ENCODE measurements around the gene ITPR2.
"Not testable (repeated sequence)": the region's sequence is repeated elsewhere in the genome, so short reads cannot be mapped to it uniquely, and the experiment has no call there.

The ITPR2 gene

DNA sequence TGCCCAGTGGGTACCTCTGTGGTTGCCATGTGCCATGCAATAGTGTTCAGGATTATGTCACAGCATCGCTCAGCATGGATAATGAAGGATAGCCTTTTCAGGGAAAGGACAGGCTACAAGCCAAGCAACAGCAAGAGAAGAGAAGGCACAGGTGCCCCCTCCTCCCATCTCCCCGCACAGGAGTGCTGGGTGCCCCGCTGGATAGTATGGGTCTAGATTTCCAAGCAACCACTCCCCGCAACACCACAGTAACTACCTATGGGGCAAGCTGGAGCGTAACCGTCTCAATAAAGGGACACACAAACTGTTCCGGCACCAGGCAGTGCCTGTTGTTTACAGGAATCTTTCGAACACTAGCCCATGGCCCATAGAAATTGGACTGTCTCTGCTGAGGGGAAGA lies 222.2 kb downstream of the ITPR2 start:
- TF ChIP-seq, protein P1, sequence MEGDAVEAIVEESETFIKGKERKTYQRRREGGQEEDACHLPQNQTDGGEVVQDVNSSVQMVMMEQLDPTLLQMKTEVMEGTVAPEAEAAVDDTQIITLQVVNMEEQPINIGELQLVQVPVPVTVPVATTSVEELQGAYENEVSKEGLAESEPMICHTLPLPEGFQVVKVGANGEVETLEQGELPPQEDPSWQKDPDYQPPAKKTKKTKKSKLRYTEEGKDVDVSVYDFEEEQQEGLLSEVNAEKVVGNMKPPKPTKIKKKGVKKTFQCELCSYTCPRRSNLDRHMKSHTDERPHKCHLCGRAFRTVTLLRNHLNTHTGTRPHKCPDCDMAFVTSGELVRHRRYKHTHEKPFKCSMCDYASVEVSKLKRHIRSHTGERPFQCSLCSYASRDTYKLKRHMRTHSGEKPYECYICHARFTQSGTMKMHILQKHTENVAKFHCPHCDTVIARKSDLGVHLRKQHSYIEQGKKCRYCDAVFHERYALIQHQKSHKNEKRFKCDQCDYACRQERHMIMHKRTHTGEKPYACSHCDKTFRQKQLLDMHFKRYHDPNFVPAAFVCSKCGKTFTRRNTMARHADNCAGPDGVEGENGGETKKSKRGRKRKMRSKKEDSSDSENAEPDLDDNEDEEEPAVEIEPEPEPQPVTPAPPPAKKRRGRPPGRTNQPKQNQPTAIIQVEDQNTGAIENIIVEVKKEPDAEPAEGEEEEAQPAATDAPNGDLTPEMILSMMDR (conservative IDR thresholded peaks at IDR 0.05; ENCODE audit: low read depth, low read length): no peak
- no peak for DNase-seq (ENCODE audit: low read depth)
- no peak overlapping the region for H3K4me3 ChIP-seq (ENCODE audit: low read length)

DNA sequence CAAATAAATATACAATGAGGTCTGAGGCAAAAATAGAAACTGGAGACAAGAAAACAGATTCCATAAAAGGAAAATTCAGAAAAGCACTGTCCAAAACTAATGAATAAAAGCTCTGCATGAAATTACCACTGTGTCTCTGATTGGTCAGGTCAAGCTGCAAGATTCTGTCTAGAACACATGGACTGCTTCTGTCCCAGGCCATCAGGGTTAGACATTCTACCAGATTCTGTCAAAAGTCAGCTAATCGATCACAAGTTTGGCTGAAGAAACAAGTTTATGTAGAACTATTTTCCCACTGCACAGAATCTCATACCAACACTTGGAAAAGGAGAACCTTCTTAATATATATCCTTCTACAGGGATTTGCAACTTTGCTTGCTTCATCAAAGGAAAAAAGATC lies 223.0 kb downstream of the ITPR2 start:
- TF ChIP-seq, protein P1 (conservative IDR thresholded peaks at IDR 0.05; ENCODE audit: low read depth, low read length): no peak
- no peak for DNase-seq (ENCODE audit: low read depth)
- no peak overlapping the region for H3K4me3 ChIP-seq (ENCODE audit: low read length)

DNA sequence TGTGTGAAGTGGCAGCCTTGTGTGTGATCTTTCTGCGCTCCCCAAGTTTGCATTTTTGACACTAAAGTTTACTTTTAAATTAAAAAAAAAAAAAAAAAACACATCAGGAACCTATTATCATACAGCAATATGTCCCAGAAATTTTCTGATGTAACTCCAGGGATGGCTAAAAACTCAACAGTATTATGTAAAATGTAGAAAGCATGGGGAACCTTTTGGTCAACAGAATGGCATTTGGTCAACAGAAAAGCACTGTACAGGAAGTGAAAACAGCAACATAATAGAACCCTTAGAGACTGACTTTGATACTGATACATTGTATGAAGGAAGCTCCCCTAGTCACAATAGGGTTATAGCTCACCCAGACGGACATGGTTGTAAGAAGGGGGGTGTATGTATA lies 224.3 kb downstream of the ITPR2 start:
- no peak for DNase-seq (ENCODE audit: low read depth)

DNA sequence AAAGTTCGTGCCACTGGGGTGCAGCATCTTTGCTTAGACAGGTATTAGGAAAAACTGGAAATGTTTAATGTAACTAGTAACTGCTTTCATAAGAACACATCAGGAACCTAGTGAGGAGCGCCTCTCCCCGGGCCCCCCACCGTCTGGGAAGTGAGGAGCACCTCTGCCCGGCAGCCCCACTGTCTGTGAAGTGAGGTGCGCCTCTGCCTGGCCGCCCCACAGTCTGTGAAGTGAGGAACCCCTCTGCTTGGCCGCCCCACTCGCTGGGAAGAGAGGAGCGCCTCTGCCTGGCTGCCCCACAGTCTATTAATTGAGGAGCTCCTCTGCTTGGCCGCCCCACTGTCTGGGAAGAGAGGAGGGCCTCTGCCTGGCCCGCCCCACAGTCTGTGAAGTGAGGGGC lies 224.7 kb downstream of the ITPR2 start:
- DNase-seq (ENCODE audit: low read depth): no peak
- no peak overlapping the region for H3K4me3 ChIP-seq (ENCODE audit: low read length)
- TF ChIP-seq, protein P1 (conservative IDR thresholded peaks at IDR 0.05; ENCODE audit: low read depth, low read length): no peak

More for the DNA sequence above, 224.3 kb downstream of the ITPR2 start:
- TF ChIP-seq, protein P1 (conservative IDR thresholded peaks at IDR 0.05; ENCODE audit: low read depth, low read length): no peak
- no peak overlapping the region for H3K4me3 ChIP-seq (ENCODE audit: low read length)

DNA sequence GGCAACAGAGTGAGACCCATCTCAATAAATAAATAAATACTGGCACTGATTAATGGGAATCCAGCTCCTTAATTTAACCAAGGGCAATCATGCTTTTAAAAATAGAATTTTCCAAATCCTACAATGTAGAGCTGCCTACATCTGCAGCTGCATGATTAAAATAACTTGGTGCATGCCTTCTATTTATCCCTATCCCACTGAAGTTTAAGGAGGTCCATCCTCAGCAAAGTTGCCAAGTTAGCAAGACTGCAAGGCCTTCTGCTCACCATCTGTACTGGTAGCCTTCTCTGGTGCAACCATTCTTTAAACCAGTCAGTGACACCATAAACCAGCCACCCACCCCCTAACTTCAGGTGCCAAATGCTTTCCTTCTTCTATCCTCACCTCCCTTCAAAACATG lies 226.1 kb downstream of the ITPR2 start:
- no peak for DNase-seq (ENCODE audit: low read depth)
- H3K4me3 ChIP-seq (ENCODE audit: low read length): no peak overlapping the region
- TF ChIP-seq, protein P1 (conservative IDR thresholded peaks at IDR 0.05; ENCODE audit: low read depth, low read length): no peak

DNA sequence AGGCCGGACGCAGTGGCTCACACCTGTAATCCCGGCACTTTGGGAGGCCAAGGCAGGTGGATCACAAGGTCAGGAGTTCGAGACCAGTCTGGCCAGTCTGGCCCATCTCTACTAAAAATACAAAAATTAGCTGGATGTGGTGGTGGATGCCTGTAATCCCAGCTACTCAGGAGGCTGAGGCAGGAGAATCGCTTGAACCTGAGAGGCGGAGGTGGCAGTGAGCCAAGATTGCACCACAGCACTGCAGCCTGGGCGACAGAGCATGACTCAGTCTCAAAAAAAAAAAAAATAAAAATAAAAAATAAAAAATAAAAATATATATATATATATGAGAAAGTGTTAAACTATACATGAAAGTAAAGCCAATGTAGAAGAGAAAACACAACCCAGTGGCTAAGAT lies 228.2 kb downstream of the ITPR2 start:
- not testable (repeated sequence) for DNase-seq (ENCODE audit: low read depth); H3K4me3 ChIP-seq (ENCODE audit: low read length)

DNA sequence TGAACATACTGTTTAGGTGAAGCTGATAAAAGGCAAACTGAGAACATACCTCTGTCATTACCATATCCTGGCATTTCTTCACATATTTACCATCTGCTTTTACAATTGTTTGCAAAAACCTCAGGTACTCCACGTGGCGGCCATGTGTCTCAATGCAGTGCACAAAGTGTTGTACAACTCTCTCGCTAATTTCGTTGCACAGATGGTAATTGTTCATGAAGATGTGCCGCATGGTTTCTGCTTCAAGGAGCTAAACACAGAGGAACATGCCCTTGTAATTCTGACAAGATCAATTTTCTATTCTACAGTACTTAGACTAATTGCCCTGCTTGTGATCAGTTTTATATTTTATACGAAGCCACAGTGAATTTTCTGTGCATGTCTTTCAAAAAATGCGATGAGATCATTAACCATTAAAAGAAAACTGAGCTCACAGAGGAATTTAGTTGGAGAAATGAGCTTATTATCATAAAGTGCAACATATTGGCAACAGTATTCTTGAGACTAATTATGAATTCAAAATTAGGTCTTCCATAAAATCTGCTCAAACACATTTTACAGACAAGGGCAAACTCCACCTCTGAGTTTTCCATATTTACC lies 233.8 kb downstream of the ITPR2 start:
- H3K4me3 ChIP-seq (ENCODE audit: low read length): no peak overlapping the region
- DNase-seq (ENCODE audit: low read depth): no peak
- TF ChIP-seq, protein P1 (conservative IDR thresholded peaks at IDR 0.05; ENCODE audit: low read depth, low read length): no peak

DNA sequence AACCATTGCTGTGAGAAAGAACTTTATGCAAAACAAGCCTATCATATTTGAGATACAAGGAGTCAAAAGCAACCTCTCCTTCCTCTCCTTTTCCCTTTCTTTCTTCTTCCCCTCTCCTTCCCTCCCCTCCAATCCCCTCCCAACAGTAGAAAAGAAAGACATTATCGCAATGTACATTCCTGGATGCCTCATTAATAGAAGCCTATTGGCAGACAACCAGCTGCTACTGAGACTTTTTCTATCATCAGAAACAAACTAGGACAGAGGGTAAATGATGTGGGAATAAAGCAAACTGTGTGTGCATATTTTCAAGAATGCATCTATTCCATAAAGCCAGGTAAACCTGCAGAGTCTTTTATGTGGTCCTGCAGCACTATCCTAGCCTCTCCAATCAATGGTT lies 237.2 kb downstream of the ITPR2 start:
- TF ChIP-seq, protein P1 (conservative IDR thresholded peaks at IDR 0.05; ENCODE audit: low read depth, low read length): no peak
- no peak for DNase-seq (ENCODE audit: low read depth)
- no peak overlapping the region for H3K4me3 ChIP-seq (ENCODE audit: low read length)

Measured in retinal pigment epithelial cell (primary cell).